ENCODE measurements around the gene TBC1D23.

- TF ChIP-seq CTCF (tag by site-specific recombination; IDR thresholded peaks at IDR 0.05) (no peak), ZNF148 (tag by site-specific recombination; IDR thresholded peaks at IDR 0.05; ENCODE audit: borderline replicate concordance) (no peak)
Measured at GRCh38 chr3:100271522-100271921, 10.7 kb downstream of the TBC1D23 start.
